Activated gamma-delta T cell (primary cell): ENCODE measurements around the gene MET.

ENCODE experiments used
- DNase-seq: peaks from one replicate; lab custom pipeline; 2025; lab: John Stamatoyannopoulos, UW

Gene MET

DNA sequence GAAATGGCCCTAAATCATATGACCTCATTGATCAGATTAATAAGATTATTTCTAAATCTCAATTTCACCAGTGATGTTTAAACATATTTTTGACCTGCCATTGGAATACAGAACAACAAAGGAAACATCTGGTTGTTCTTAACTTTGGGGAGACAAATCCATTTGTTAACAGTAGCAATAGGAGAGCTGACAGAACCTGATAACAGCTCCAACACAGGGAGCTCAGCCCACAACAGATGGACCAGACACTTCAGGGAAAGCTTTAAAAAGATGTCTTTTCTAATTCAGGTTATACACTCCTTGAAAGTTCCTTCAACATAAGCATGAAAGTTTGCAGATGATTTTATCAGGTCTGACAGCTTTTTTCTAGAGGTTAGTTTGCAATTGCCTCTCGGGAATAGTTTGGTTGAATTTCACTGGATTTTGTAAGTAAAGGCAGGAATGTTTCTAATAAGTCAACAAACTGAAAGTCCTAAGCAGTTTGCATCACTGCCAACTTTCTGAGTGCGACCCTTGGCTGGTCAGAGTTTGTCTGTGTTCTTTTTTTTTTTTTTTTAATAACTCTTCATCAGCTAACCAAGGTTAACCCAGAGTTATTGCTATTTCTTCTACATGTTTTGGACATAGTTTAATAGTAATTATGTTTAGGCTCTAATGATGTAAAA lies 6.5 kb upstream of the MET start:
- DNase-seq: no peak

DNA sequence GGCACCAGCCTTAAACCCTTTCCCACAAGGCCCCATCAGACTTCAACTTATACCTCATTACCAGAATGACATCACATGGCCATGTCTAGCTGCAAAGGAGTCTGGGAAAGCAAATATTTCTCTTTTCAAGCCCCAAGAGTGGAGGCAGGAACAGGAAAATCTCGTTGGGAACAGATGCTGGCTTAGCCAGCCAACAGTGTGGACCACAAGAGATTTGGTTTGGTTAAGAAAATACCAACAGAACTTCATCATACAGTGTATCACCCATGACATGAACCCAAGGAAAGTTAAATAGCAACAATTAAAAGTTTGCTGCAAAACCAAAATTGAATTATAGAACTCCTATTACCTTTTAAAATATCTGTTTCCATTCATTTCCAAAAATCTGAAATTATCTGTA lies 2.2 kb upstream of the MET start:
- DNase-seq: no peak

DNA sequence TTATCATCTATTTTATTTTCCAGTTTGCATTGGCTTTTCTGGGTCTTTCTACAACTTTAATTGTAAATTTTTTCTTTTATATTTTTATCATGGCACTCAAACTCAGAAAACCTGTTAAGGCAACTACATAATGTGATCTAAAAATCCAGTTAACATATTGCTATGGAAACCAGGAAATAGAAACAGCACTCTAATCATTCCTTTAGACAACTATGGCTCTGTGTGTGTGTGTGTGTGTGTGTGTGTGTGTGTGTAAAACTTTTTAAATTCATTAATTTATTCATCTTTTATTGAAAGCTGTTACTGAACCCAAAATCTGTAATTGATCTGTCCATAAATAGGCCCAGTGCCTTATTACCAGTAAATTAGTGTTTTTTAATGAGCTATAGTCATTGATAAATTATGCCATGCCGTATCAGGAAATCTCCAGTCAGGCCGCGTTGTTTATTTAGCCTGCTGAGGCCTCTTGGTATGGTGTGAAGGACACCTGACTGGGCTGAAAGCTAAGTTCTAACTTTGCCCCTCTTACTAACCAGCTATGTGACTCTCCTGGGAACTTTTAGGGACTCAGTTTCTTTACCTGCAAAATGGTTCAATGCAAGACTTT lies 1.5 kb upstream of the MET start:
- DNase-seq: no peak

DNA sequence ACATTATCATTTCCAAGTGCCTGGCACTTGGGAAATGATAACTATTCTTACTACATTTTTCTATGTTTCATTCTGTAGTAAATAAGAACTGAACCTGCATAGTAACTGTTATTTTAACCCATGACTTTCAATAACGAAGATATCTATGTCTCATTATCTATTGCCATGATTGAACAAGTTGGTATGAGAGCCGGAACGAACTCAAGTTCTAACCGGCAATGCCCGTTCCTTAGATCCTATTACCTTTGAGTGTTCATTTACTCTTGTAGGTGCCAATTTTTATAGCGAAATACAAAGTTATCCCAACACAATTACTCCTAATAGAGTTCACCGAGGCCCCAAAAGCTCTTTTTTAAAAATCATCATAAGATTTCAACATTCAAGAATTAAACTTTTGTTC lies 885 bp upstream of the MET start:
- DNase-seq: no peak

DNA sequence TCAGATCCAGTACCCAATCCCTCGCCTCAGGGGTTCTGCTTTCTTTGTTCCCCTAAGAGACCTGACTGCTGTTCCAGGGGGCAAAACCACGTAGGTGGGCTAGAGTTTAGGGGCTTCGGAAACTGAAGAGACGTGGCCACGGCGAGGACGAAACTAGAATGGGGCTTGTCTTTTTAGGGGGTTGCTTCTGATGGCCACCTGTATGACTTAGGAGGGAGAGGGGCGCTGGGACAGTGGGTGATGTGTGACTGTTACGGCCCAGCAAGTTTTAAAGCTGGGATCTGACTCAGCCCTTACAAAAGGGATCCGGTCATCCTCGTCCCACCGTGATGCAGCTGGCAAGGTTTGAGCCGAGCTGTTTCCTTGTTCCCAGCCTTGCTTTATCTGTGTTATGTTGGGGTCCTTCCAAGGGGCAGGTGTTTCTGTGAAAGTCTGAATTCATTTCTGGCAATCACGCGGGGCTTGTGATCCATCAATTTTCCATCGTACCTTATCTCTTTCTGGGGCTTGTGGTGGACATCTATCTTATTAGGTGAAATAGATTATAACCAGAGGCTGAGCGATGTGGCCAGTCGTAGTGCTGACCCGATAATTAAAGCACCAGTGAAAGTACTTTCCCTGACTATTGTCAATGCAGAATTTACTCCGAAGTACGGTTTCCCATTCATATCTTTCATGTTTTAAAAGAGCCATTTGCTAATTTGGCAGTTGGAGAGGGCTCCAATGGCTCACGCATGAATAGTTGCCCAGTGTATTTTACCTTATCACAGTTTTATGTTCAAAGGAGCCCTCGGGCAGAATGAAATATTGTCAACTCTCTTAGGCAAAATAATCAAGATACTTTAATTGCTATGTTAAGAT lies 830 bp downstream of the MET start:
- no peak for DNase-seq

DNA sequence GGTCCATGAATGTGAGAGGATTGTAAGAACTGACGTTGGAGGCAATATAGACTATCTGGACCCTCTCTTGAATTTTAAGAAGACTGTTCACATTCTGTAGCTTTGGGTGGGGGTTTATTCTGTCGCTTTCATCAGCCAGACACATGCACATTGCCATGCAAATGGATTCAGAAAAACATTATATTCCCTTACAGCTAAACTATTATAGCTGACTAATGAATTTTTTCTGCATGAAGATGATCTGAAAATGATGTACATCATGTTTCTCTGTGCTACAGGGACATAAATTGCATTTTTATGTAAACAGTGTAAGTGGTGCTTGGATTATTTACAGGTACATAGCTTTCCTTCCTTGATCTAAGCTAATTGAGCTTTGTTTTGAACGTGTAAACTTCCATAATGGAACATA lies 1.5 kb downstream of the MET start:
- DNase-seq: no peak

DNA sequence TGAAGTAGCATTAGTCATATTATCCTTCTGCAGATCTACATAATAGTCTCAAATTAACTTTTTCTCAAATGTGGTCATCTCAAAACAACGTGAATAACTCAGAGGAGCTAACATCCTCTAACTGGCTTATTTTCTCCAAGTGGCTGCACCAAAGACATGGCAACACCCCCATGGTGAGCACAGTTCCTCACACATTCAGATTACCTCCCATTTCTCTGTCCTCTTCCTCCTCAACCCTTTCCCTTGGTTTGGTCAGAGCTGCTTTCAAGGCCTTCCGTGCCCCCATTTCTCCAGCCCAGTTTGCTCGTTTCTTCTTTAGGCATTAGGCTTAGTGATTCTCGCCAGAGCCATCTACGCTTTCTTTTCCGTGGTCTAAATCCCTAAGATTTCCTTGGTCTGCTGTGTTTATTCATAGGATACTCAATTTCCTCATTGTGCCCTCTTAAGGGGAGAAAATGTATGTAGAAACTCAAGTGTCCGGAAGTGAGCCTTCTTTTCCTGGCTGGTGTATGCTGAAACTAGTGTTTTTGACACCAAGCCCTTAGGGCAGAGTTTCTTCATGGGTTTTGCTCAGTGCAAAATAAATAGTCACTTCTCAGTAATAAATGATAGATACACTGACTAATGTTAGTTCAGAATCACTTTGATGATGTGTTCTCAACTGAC lies 2.6 kb downstream of the MET start:
- no peak for DNase-seq

DNA sequence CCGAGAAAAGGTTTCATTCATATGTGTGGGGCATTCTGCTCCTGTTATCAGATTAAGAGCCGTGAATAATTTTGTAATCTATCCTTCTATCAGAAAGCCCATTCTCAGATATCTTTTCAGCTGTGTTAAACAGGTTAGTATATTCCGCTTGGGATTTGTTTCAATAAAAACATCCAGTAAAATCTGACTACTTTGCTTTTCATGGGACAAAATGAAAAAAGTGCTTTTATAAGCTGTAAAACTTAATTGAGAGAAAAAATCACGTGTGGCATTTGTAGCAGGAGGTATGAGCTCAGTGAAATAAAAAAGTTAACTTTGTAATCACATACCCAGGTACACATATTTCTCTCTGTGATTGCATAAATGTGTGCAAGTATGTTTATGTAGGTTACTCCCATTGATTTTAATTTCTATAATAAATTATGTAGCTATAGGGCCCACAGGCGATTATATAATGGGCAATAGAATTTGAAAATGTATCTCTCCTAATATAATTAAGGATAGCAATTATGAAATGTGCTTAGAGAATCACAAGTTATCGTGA lies 3.9 kb downstream of the MET start:
- DNase-seq: no peak

DNA sequence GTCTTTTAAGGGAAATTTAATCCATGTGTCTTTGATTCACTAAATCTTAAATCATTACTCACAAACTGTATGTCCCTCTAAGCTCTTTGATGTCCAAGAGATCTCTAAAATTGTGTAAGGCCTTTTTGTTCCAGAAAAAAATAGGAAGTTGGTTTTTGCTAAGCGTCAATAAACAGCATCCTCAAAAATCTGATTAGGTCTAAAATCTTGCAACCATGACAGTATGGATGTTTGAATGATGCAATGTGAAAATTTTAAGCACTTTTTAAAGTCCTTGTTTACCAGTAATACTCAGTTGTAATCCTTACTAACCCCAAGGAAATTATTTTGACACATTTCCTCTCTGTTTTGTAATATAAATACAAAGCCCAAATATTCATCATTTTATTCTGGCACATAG lies 6.8 kb downstream of the MET start:
- no peak for DNase-seq

DNA sequence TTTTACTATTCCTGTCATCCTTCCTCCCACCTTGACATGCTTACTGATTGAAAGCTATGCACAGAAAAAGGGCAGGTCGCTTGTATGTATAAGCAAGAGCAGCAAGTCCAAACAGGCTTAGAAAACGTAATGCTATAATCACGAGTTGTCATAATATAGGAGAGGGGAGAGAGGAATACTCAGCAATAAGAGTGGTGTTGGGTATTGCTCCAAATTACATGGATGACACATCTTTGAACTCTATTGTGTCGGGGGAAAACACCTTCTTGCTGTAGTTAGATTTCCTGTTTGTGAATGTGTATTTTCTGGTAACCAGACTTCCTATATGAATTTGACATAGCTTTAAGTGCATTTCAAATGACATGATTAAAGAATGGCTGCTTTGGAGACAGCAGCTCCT lies 7.5 kb downstream of the MET start:
- no peak for DNase-seq

DNA sequence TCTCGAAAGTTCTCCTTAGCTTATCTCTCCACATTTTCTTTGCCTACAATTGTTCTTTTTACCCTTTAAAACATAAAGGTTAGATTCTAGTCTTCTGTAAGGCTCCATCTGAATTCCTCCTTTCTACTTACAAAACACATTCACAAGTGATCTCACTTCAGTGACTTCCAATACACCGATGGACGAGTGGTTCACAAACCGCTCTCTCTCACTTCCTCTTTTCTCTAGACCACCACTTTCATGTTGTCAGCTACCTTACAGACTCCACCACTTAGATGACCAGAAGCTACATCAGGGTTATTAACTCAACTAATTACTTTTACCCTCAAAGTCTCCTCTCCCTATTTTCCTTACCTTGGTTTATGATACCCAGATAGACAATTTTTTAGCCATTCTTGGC lies 11.8 kb downstream of the MET start:
- DNase-seq: no peak

DNA sequence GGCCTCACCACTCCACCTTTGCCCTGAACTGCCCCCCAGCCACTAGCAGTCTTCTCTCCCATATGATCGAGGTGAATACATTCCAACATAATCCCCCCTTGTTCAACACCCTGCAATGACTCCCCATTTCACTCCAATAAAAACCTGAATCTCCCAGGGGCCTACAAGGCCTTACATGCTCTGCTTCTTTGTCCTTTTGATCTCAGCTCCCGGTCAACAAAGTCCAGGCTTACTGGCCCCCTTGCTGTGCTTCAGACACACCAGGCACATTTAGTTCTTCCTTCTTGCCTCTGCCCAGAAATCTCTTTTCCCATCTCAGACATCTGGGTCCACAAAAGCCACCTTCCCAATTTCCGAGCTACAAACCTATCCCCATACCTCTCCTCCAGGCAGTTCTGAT lies 14.0 kb downstream of the MET start:
- no peak for DNase-seq

DNA sequence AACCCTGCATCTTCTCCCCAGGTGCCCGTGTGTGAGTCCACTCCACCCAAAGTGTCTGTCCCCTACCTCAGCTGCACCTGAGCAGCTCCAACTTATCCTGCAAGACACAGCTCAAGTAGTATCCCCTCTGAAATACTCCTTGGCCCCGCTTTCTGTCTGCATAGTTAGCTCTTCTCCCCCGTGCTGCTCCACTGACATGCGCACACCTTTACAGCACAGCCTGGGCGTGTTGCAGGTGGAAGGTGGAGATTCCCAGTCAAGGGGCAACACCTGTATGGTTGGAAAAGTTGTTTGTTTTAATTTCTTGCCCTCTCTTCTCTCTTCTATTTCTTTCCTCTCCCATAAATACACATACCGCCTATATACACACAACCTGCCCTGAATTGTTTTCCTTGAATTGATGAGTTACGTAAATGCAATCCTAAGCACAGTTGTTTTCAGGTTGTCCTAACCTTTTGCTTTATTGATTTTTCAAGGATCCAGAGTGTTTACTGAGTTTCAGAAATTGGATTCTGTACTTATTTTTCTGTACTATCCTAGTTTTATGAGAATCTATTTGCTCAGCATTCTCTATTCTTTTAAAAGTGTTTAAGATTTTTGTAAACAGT lies 14.9 kb downstream of the MET start:
- no peak for DNase-seq

DNA sequence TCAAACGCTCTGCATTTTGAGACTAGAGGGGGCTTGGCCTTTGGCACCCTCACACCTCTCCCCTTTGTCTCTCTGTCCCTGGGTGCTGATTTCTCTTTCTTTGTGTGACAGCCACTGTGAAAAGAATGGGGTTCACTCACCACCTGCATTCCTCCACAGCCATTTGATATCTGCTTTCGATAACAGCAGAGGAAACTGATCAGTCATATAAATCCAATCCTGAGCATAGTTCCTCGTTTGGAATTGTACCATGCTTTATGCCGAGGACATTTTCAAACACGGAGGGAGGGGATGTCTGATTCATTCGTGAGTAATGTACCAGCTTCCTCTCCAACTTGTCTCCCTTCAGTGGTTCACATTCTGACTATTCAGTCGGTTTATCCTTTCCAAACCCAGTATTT lies 15.8 kb downstream of the MET start:
- DNase-seq: no peak

DNA sequence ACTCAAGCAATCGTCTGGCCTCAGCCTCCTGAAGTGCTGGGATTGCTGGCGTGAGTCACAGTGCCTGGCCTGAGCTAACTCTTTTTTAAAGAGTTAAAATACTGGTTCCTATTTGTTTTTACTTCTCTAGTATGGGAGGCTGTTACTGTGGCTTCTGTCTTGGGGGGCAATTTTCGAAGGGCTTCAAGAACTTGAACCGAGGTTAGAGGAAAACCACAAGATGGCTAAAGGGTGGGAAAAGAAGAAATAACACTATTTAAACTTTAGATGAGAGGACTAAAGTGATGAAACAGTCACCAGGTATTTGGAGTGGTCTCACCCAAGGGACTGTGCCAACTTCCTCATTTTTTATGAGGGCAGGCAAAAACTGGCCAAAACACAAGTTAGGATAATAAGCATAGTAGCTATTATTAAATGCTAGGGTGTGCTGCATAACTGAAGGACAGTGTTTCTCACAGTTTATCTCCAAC lies 17.8 kb downstream of the MET start:
- DNase-seq: no peak

DNA sequence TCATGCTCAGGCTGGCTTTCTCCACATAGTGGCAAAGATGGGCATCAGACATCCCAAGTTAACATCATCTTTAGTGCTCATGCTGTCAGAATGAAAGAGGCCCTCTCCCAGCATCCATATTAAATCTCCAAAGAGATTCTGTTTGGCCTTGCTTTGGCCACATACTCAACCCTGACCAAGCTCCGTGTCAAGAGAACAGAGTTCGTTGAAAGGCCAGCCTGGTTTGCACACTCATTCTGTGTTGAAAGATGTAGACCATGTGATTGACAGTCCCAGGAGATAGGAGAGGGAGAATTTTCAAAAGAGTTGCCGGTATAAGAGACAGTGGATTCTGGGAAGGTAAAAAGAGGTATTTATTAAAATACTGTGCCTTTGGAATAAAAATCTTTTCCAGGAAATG lies 19.7 kb downstream of the MET start:
- no peak for DNase-seq

DNA sequence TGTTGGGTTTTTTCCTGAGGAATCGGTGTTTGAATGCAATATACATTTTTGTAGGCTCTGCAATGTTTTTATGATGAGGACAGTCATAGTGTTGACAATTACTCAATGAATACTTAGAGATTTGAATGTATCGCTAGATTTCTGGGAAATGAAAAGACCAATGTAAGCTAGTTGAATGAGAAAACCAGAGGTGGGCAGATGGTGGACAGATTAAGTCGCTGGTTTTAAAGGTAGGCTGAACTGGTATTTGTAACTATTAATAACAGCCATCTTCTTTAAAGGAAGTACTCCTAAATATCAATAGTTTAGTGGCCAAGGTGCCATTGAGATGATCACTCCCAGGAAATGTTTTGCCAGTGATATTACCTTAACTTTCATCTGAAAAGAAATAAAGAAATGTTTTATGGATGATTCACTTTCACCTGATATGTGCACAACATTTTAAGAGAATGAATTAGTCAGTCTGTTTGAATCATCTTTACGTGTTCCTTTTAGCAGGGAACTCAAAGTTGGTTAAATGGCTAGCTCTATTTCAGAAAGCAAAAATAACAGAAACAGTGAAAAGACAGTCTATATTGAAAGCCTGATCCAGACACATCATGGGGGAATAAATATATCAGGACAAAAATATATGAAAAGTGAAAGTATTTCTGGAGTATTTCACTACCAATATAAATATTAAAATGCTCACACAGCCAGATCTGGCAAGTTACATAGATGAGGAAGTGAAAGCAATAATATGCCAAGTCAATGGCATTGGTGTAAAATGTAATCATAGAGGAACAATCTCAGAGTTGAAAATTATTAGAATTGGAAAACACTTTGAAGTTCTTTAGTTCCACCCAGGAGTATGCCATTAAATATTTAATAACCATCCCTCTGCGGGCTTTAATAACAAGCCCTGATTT lies 20.7 kb downstream of the MET start:
- no peak for DNase-seq

DNA sequence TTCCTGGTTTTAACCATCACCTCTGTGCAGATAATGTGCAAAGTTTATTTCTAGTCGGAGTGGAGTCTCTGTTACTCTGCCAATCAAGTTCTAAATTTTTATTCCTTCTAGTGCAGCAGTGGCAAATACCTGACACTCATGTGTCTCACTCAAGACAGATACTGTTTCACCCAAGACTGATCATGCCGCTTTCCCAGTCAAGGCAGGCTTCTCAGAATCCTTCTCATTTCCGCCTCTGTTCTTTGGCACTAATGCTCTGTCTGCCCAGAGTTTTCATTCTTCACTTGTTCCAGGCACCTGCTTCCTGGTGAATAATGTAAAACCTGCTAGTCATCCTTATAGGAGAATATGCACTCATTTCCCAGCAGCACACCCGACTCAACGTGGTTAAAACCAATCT lies 24.7 kb downstream of the MET start:
- DNase-seq: no peak

DNA sequence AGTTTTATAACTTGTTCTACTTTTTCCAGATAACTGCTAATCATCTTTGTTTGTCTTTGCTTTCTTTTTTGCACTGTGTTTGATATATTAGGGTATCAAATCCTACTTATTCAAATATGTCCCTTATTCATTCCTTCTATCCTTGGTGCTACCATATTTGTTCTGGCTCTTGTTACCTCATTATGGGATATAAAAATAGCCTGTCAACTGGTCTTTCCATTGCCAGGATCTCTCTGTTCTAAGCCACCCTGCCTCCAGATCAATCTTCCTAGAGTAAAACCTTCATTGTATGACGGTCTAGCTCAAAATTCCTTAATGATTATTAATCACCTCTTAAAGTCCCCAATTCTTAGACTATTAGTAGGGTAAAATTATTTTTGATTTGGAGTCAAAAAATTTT lies 25.2 kb downstream of the MET start:
- DNase-seq: no peak

DNA sequence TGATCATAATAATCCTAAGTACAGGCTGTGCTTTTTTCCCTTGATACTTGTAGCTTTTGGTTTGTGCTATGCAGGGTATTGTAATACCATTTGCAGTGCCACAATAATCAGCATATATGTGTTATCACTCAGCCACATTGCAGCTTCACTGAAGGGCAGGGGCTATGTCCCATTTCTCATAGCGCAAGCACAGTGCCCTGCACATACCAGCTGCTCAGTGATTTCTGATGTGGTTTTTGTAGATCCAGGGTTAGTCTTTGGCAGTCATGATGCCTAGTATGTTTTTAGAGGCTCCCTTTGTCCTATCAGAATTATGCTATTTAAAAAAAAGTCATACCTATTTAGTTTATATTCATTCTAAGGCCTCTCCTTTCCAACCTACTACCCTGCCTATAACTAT lies 25.8 kb downstream of the MET start:
- no peak for DNase-seq

DNA sequence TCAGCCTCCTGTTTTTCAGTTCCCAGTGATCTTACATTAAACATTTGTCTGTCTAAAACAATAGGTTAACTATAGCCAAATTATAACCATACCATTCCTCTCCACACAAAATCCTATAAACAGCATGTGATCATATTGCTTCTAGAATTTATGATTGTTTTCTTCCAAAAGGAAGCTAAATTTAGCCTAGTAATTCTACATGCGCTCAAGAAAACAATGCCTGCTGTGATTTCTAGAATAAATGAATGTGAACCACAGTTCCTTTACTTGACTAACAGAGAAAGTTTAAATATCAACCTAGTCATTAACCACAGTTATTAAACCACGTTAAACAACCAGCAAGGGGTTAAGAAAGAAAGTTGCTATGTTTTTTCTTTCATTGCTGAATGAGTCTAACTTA lies 26.4 kb downstream of the MET start:
- no peak for DNase-seq
